KMS-11 (cell line): ENCODE results near the gene ZG16B.

ENCODE experiments used
- H2AFZ ChIP-seq: fragments of 200-600 bp; sonication (generic); 2 replicates; pipeline ENCODE4 v1.6.1; 2016; ENCODE audit warnings: antibody characterized with exemption, mixed run types, low read depth
- H3K27ac ChIP-seq: fragments of 200-600 bp; sonication (generic); 2 replicates; pipeline ENCODE4 v1.6.1; 2016; ENCODE audit warnings: mild to moderate bottlenecking, mixed run types
- H3K27me3 ChIP-seq: fragments of 200-600 bp; sonication (generic); 2 replicates; pipeline ENCODE4 v1.6.1; 2017; ENCODE audit warnings: mild to moderate bottlenecking, low read depth, mixed run types, moderate library complexity; ENCODE audit not compliant: insufficient read depth
- H3K36me3 ChIP-seq: fragments of 200-600 bp; sonication (generic); 2 replicates; pipeline ENCODE4 v1.6.1; 2017; ENCODE audit warnings: mild to moderate bottlenecking, mixed run types; ENCODE audit not compliant: insufficient read depth
- H3K4me1 ChIP-seq: fragments of 200-600 bp; sonication (generic); 2 replicates; pipeline ENCODE4 v1.6.1; 2016; ENCODE audit warnings: mild to moderate bottlenecking, low read depth, mixed run types; ENCODE audit not compliant: poor library complexity, severe bottlenecking
- H3K4me2 ChIP-seq: fragments of 200-600 bp; sonication (generic); 2 replicates; pipeline ENCODE4 v1.7.0; 2016; ENCODE audit warnings: mild to moderate bottlenecking, mixed run types
- H3K4me3 ChIP-seq: fragments of 200-600 bp; sonication (generic); IDR thresholded peaks from 2 replicates; pipeline ENCODE4 v1.6.1; 2017; ENCODE audit warnings: low read depth, low read length, mixed read lengths; ENCODE audit not compliant: insufficient read depth
- H3K79me2 ChIP-seq: fragments of 200-600 bp; sonication (generic); 2 replicates; pipeline ENCODE4 v1.6.1; 2016; ENCODE audit warnings: low read depth, mixed run types; ENCODE audit not compliant: insufficient read depth
- H3K9ac ChIP-seq: fragments of 200-600 bp; sonication (generic); 2 replicates; pipeline ENCODE4 v1.6.1; 2016; ENCODE audit warnings: mild to moderate bottlenecking, mixed run types
- H4K20me1 ChIP-seq: fragments of 200-600 bp; sonication (generic); 2 replicates; pipeline ENCODE4 v1.6.1; 2016; ENCODE audit warnings: mild to moderate bottlenecking, mixed run types; ENCODE audit not compliant: insufficient read depth
- TF ChIP-seq, protein P1 (sequence below): fragments of 200-600 bp; sonication (generic); conservative IDR thresholded peaks from 2 replicates; pipeline ENCODE4 v1.6.1; 2017; ENCODE audit warnings: low read depth, mild to moderate bottlenecking, antibody characterized with exemption, low read length, moderate library complexity, mixed read lengths

ZG16B gene

GRCh38 chr16:2784358-2785100 lies 45.6 kb upstream of the ZG16B start:
- no peaks in the 10 kb centered on the region for H4K20me1 ChIP-seq
- TF ChIP-seq, protein P1, sequence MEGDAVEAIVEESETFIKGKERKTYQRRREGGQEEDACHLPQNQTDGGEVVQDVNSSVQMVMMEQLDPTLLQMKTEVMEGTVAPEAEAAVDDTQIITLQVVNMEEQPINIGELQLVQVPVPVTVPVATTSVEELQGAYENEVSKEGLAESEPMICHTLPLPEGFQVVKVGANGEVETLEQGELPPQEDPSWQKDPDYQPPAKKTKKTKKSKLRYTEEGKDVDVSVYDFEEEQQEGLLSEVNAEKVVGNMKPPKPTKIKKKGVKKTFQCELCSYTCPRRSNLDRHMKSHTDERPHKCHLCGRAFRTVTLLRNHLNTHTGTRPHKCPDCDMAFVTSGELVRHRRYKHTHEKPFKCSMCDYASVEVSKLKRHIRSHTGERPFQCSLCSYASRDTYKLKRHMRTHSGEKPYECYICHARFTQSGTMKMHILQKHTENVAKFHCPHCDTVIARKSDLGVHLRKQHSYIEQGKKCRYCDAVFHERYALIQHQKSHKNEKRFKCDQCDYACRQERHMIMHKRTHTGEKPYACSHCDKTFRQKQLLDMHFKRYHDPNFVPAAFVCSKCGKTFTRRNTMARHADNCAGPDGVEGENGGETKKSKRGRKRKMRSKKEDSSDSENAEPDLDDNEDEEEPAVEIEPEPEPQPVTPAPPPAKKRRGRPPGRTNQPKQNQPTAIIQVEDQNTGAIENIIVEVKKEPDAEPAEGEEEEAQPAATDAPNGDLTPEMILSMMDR = no peak
- H3K4me1 ChIP-seq = no peaks in the 10 kb centered on the region
- no peak overlapping the region for H2AFZ ChIP-seq
- peaks cover 33% of the 10 kb centered on the region for H3K27me3 ChIP-seq
- no peaks in the 10 kb centered on the region for H3K79me2 ChIP-seq
- H3K36me3 ChIP-seq = no peaks in the 10 kb centered on the region
- no peak overlapping the region for H3K4me3 ChIP-seq
- no peak overlapping the region for H3K4me2 ChIP-seq
- H3K9ac ChIP-seq = no peak overlapping the region
- no peak overlapping the region for H3K27ac ChIP-seq

DNA sequence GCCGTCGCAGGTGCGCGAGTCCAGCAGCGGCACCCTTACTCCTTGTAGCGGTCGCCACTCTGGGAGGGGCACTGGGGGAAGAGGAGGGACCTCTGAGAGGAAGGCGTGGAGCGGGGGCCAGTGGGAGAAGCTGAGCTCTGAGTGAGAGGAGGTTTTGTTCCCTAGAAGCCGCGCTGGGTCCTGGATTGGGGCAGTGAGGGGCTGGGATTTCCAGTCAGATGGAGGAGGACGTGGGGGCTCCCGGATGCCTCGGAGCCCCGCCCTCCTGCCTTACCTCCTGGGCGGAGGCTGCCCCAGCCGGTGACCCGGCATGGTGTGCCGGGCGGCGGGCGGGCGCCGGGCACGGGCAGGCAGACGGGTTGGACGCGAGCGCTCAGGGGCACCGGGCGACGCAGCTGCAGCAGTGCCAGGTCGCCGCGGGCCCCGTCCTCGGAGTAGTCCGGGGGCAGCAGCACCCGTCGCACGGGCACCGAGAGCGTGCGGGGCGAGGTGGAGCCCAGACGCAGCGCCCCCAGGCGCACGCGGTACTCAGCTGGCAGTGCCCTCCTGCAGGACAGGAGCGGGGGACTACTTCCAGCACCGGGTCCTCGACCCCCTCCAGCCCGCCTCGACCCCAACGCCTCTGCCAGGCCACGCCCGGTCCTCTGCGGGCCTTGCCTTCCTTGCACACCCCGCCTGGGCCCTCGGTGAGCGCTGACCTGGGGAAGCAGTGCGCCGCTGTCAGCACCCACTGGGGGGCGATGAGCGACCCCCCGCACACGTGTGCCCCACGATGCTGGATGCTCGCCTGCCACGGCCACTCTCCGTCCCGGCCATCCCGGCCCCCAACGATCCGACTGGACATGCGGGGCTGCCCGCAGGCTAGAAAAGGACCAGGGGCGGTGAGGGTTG lies 44.8 kb upstream of the ZG16B start:
- Histone ChIP-seq H3K9ac (no peak overlapping the region), H4K20me1 (no peaks in the 10 kb centered on the region), H2AFZ (no peak overlapping the region), H3K4me3 (no peak overlapping the region), H3K4me1 (no peaks in the 10 kb centered on the region), H3K4me2 (no peak overlapping the region), H3K27me3 (peaks cover 42% of the 10 kb centered on the region), H3K36me3 (no peaks in the 10 kb centered on the region), H3K27ac (no peak overlapping the region), H3K79me2 (no peaks in the 10 kb centered on the region)
- TF ChIP-seq, protein P1 = no peak

- Histone ChIP-seq H3K4me1 (no peaks in the 10 kb centered on the region), H3K4me3 (no peak overlapping the region), H3K27me3 (peaks cover 51% of the 10 kb centered on the region), H3K9ac (no peak overlapping the region), H3K27ac (no peak overlapping the region), H2AFZ (no peak overlapping the region), H3K4me2 (no peak overlapping the region), H3K36me3 (no peaks in the 10 kb centered on the region), H4K20me1 (no peaks in the 10 kb centered on the region), H3K79me2 (no peaks in the 10 kb centered on the region)
- TF ChIP-seq, protein P1 = no peak
These were observed 43.9 kb upstream of the ZG16B start for GRCh38 chr16:2786061-2786825.

DNA sequence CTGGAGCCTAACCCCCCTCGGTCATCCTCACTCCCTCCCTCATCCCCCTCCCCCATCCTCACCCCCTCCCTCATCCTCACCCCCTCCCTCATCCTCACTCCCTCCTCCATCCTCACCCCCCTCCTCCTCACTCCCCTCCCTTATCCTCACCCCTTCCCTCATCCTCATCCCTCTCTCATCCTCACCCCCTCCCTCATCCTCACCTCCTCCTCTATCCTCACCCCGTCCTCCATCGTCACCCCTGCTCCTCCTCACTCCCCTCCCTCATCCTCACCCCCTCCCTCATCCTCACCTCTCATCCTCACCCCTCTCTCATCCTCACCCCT lies 43.3 kb upstream of the ZG16B start:
- Histone ChIP-seq H3K4me1 (no peaks in the 10 kb centered on the region), H3K27me3 (peaks cover 56% of the 10 kb centered on the region)

More for the DNA sequence above, 43.3 kb upstream of the ZG16B start:
- no peak overlapping the region for H3K9ac ChIP-seq
- H3K27ac ChIP-seq = no peak overlapping the region
- TF ChIP-seq, protein P1 = no peak
- no peak overlapping the region for H3K4me3 ChIP-seq
- H3K4me2 ChIP-seq = no peak overlapping the region
- H4K20me1 ChIP-seq = no peaks in the 10 kb centered on the region
- no peaks in the 10 kb centered on the region for H3K79me2 ChIP-seq
- H3K36me3 ChIP-seq = no peaks in the 10 kb centered on the region
- H2AFZ ChIP-seq = no peak overlapping the region
